Measurements from ENCODE around the gene HELLS.

DNA sequence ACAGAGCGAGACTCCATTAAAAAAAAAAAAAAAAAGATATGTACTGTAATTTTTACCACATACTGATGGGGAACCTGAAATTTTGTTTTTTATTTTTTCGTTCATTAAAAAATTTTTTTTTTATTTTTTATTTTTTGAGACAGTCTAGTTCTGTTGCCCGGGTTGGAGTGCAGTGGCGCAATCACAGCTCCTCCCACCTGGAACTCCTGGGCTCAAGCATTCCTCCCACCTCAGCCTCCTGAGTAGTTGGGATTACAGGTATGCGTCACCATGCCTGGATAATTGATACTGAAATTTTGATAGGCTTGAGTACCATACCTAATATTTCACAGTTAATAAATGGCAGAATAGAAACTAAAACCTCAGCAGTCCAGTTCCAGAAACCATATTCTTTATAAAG is 20.9 kb upstream of the HELLS start:
- TF ChIP-seq, protein P1, sequence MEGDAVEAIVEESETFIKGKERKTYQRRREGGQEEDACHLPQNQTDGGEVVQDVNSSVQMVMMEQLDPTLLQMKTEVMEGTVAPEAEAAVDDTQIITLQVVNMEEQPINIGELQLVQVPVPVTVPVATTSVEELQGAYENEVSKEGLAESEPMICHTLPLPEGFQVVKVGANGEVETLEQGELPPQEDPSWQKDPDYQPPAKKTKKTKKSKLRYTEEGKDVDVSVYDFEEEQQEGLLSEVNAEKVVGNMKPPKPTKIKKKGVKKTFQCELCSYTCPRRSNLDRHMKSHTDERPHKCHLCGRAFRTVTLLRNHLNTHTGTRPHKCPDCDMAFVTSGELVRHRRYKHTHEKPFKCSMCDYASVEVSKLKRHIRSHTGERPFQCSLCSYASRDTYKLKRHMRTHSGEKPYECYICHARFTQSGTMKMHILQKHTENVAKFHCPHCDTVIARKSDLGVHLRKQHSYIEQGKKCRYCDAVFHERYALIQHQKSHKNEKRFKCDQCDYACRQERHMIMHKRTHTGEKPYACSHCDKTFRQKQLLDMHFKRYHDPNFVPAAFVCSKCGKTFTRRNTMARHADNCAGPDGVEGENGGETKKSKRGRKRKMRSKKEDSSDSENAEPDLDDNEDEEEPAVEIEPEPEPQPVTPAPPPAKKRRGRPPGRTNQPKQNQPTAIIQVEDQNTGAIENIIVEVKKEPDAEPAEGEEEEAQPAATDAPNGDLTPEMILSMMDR (IDR thresholded peaks at IDR 0.05), result no peak
- TF ChIP-seq ZFX (IDR thresholded peaks at IDR 0.05; ENCODE audit: borderline replicate concordance), result no peak
